ENCODE data around the gene IFT80. TPM values are rescaled to one million over a fixed set of nuclear protein-coding genes. Genes with fewer than 3 reads are reported as not detected.

IFT80 gene
- total RNA-seq, 1 donor, result 79.2 TPM

- no peak for DNase-seq (ENCODE audit: low read depth)
- no peak for TF ChIP-seq CTCF (IDR thresholded peaks at IDR 0.05; ENCODE audit: insufficient read depth, low read length)
- no peak overlapping the region for H3K4me3 ChIP-seq (ENCODE audit: low read depth, low read length)
These were observed 38.0 kb upstream of the IFT80 start for GRCh38 chr3:160437083-160437455.

- H3K4me3 ChIP-seq (ENCODE audit: low read depth, low read length), result no peak overlapping the region
- TF ChIP-seq CTCF (IDR thresholded peaks at IDR 0.05; ENCODE audit: insufficient read depth, low read length), result no peak
- no peak for DNase-seq (ENCODE audit: low read depth)
These were observed 36.7 kb upstream of the IFT80 start for GRCh38 chr3:160435747-160436146.

GRCh38 chr3:160435095-160435494 lies 36.1 kb upstream of the IFT80 start:
- H3K4me3 ChIP-seq (ENCODE audit: low read depth, low read length), result no peak overlapping the region
- no peak for DNase-seq (ENCODE audit: low read depth)
- TF ChIP-seq CTCF (IDR thresholded peaks at IDR 0.05; ENCODE audit: insufficient read depth, low read length), result no peak

GRCh38 chr3:160434071-160434470 lies 35.0 kb upstream of the IFT80 start:
- DNase-seq (ENCODE audit: low read depth), result peak; percentile 84
- TF ChIP-seq CTCF (IDR thresholded peaks at IDR 0.05; ENCODE audit: insufficient read depth, low read length), result no peak
- H3K4me3 ChIP-seq (ENCODE audit: low read depth, low read length), result no peak overlapping the region

- H3K4me3 ChIP-seq (ENCODE audit: low read depth, low read length), result no peak overlapping the region
These were observed 28.9 kb upstream of the IFT80 start for GRCh38 chr3:160427832-160428424.

GRCh38 chr3:160417311-160417710 lies 18.3 kb upstream of the IFT80 start:
- H3K4me3 ChIP-seq (ENCODE audit: low read depth, low read length), result no peak overlapping the region
- no peak for TF ChIP-seq CTCF (IDR thresholded peaks at IDR 0.05; ENCODE audit: insufficient read depth, low read length)
- DNase-seq (ENCODE audit: low read depth), result no peak

More at GRCh38 chr3:160427832-160428424, 28.9 kb upstream of the IFT80 start:
- no peak for DNase-seq (ENCODE audit: low read depth)
- TF ChIP-seq CTCF (IDR thresholded peaks at IDR 0.05; ENCODE audit: insufficient read depth, low read length), result no peak
